Measurements from ENCODE around the gene ATRNL1.

DNA sequence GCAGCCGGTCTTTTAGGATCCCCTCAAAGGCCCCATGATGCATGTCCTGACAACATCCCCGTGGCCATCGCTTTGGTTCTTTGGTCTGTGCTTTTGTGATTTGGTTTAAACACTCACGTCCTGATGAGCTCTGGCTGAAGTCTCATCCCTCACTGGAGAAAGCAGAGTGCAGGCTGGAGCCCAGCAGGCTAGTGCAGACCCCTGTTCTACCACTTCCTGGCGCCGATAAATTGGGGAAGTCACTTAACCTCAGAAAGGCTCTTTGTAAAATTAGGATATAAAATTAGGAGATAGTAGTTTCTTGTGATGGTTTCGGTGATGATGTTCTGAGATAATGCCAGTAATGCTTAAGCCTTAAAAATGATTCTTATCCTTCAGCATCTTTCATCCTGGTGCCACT is 872.2 kb downstream of the ATRNL1 start:
- TF ChIP-seq, protein P1, sequence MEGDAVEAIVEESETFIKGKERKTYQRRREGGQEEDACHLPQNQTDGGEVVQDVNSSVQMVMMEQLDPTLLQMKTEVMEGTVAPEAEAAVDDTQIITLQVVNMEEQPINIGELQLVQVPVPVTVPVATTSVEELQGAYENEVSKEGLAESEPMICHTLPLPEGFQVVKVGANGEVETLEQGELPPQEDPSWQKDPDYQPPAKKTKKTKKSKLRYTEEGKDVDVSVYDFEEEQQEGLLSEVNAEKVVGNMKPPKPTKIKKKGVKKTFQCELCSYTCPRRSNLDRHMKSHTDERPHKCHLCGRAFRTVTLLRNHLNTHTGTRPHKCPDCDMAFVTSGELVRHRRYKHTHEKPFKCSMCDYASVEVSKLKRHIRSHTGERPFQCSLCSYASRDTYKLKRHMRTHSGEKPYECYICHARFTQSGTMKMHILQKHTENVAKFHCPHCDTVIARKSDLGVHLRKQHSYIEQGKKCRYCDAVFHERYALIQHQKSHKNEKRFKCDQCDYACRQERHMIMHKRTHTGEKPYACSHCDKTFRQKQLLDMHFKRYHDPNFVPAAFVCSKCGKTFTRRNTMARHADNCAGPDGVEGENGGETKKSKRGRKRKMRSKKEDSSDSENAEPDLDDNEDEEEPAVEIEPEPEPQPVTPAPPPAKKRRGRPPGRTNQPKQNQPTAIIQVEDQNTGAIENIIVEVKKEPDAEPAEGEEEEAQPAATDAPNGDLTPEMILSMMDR (IDR thresholded peaks at IDR 0.05; ENCODE audit: borderline replicate concordance, extremely low read depth, low read length, poor library complexity, severe bottlenecking): no peak
- no peak for TF ChIP-seq EZH2 (IDR thresholded peaks at IDR 0.05; ENCODE audit: borderline replicate concordance, low read depth, low read length, severe bottlenecking)
